ENCODE measurements around the gene HIF3A.
"Not testable (repeated sequence)": the region's sequence is repeated elsewhere in the genome, so short reads cannot be mapped to it uniquely, and the experiment has no call there.

The HIF3A gene

GRCh38 chr19:46361915-46362314, 65.1 kb downstream of the HIF3A start:
- no peak for DNase-seq

- DNase-seq, result no peak
Observed at GRCh38 chr19:46364359-46364758, 67.5 kb downstream of the HIF3A start.

GRCh38 chr19:46365561-46365960, 68.7 kb downstream of the HIF3A start:
- no peak for DNase-seq

GRCh38 chr19:46366620-46367292, 69.9 kb downstream of the HIF3A start:
- no peak for DNase-seq

- DNase-seq, result no peak
Observed at GRCh38 chr19:46367426-46367825, 70.6 kb downstream of the HIF3A start.

GRCh38 chr19:46368116-46368515, 71.3 kb downstream of the HIF3A start:
- DNase-seq, result no peak

- no peak for DNase-seq
Observed at GRCh38 chr19:46369817-46370216, 73.0 kb downstream of the HIF3A start.

- DNase-seq, result no peak
Observed at GRCh38 chr19:46371371-46371901, 74.6 kb downstream of the HIF3A start.

- peak in 1 of 14 donors; percentile 3 for DNase-seq
Observed at GRCh38 chr19:46372901-46373490, 76.2 kb downstream of the HIF3A start.

- peak in 2 of 14 donors; percentile 5 to 62 for DNase-seq
Observed at GRCh38 chr19:46373491-46374359, 76.9 kb downstream of the HIF3A start.

- DNase-seq, result no peak
Observed at GRCh38 chr19:46374536-46375475, 78.0 kb downstream of the HIF3A start.

GRCh38 chr19:46375476-46376067, 78.7 kb downstream of the HIF3A start:
- DNase-seq, result not testable (repeated sequence)

- DNase-seq, result no peak
Observed at GRCh38 chr19:46376241-46377153, 79.7 kb downstream of the HIF3A start.

GRCh38 chr19:46378268-46378667, 81.4 kb downstream of the HIF3A start:
- no peak for DNase-seq

GRCh38 chr19:46380690-46381089, 83.8 kb downstream of the HIF3A start:
- no peak for DNase-seq

- no peak for DNase-seq
Observed at GRCh38 chr19:46381346-46381745, 84.5 kb downstream of the HIF3A start.

- peak in 1 of 14 donors; percentile 7 for DNase-seq
Observed at GRCh38 chr19:46381756-46382345, 85.0 kb downstream of the HIF3A start.

GRCh38 chr19:46383171-46383815, 86.5 kb downstream of the HIF3A start:
- no peak for DNase-seq

GRCh38 chr19:46383846-46384245, 87.0 kb downstream of the HIF3A start:
- DNase-seq, result no peak

Data from C1 segment of cervical spinal cord (tissue), 14 donors.